Mesothelial cell of epicardium (in vitro differentiated cells): ENCODE data around the gene CYP11A1. TPM values are rescaled to one million over a fixed set of nuclear protein-coding genes. Genes with fewer than 3 reads are reported as not detected.

Source experiments
- DNase-seq, 2 experiments: peaks; one replicate each; pipeline ENCODE4 v3.0.0; 2021; ENCODE audit warnings: low spot score in 2 of 2; ENCODE audit not compliant: unreplicated experiment in 2 of 2
- H3K27ac Mint-ChIP-seq: 2 replicates; pipeline ENCODE4 v1.8.0; 2021; ENCODE audit warnings: mixed read lengths
- H3K27me3 Mint-ChIP-seq: 2 replicates; pipeline ENCODE4 v1.8.0; 2021; ENCODE audit warnings: low read depth, mixed read lengths
- H3K36me3 Mint-ChIP-seq: 2 replicates; pipeline ENCODE4 v1.8.0; 2021; ENCODE audit warnings: mixed read lengths
- H3K4me1 Mint-ChIP-seq: 2 replicates; pipeline ENCODE4 v1.8.0; 2021; ENCODE audit warnings: mixed read lengths
- H3K4me3 Mint-ChIP-seq: 2 replicates; pipeline ENCODE4 v1.8.0; 2021; ENCODE audit warnings: mild to moderate bottlenecking, moderate library complexity, mixed read lengths
- H3K9me3 Mint-ChIP-seq: 2 replicates; pipeline ENCODE4 v1.8.0; 2021; ENCODE audit warnings: mixed read lengths
- total RNA-seq: library from RNA; stranded (reverse); gene quantifications from 3 replicates; pipeline ENCODE4 v1.2.1, GENCODE V29; 2021
- TF ChIP-seq, protein P1 (sequence below): fragments of 200-600 bp; sonication (generic); IDR thresholded peaks from one replicate; pipeline ENCODE4 v1.5.0; 2021; ENCODE audit warnings: antibody characterized with exemption; ENCODE audit not compliant: unreplicated experiment

The CYP11A1 gene
- total RNA-seq, 1 donor from 2014 or later = 7.0 TPM

- DNase-seq = no peak
- H3K4me3 Mint-ChIP-seq = no peak overlapping the region
- H3K4me1 Mint-ChIP-seq = peaks cover 35% of the 10 kb centered on the region
- no peaks in the 10 kb centered on the region for H3K9me3 Mint-ChIP-seq
- H3K27ac Mint-ChIP-seq = no peak overlapping the region
- no peaks in the 10 kb centered on the region for H3K27me3 Mint-ChIP-seq
- no peaks in the 10 kb centered on the region for H3K36me3 Mint-ChIP-seq
- TF ChIP-seq, protein P1, sequence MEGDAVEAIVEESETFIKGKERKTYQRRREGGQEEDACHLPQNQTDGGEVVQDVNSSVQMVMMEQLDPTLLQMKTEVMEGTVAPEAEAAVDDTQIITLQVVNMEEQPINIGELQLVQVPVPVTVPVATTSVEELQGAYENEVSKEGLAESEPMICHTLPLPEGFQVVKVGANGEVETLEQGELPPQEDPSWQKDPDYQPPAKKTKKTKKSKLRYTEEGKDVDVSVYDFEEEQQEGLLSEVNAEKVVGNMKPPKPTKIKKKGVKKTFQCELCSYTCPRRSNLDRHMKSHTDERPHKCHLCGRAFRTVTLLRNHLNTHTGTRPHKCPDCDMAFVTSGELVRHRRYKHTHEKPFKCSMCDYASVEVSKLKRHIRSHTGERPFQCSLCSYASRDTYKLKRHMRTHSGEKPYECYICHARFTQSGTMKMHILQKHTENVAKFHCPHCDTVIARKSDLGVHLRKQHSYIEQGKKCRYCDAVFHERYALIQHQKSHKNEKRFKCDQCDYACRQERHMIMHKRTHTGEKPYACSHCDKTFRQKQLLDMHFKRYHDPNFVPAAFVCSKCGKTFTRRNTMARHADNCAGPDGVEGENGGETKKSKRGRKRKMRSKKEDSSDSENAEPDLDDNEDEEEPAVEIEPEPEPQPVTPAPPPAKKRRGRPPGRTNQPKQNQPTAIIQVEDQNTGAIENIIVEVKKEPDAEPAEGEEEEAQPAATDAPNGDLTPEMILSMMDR = no peak
Measured at GRCh38 chr15:74384881-74385643, 17.6 kb upstream of the CYP11A1 start.

GRCh38 chr15:74384566-74384880, 17.1 kb upstream of the CYP11A1 start:
- TF ChIP-seq, protein P1 = no peak
- H3K9me3 Mint-ChIP-seq = no peaks in the 10 kb centered on the region
- H3K27me3 Mint-ChIP-seq = no peaks in the 10 kb centered on the region
- no peak for DNase-seq
- no peak overlapping the region for H3K27ac Mint-ChIP-seq
- peaks cover 35% of the 10 kb centered on the region for H3K4me1 Mint-ChIP-seq
- no peak overlapping the region for H3K4me3 Mint-ChIP-seq
- no peaks in the 10 kb centered on the region for H3K36me3 Mint-ChIP-seq

GRCh38 chr15:74383695-74384565, 16.5 kb upstream of the CYP11A1 start:
- Mint-ChIP-seq H3K4me1 (peaks cover 33% of the 10 kb centered on the region), H3K36me3 (no peaks in the 10 kb centered on the region), H3K27ac (peak overlapping the region; percentile 35), H3K9me3 (no peaks in the 10 kb centered on the region), H3K27me3 (no peaks in the 10 kb centered on the region), H3K4me3 (no peak overlapping the region)
- TF ChIP-seq, protein P1 = no peak
- no peak for DNase-seq

GRCh38 chr15:74383286-74383685, 15.8 kb upstream of the CYP11A1 start:
- no peaks in the 10 kb centered on the region for H3K9me3 Mint-ChIP-seq
- H3K27ac Mint-ChIP-seq = peak overlapping the region; percentile 35
- no peaks in the 10 kb centered on the region for H3K36me3 Mint-ChIP-seq
- H3K4me3 Mint-ChIP-seq = no peak overlapping the region
- TF ChIP-seq, protein P1 = no peak
- H3K27me3 Mint-ChIP-seq = no peaks in the 10 kb centered on the region
- peaks cover 36% of the 10 kb centered on the region for H3K4me1 Mint-ChIP-seq
- no peak for DNase-seq

GRCh38 chr15:74382004-74382816, 14.8 kb upstream of the CYP11A1 start:
- Mint-ChIP-seq H3K4me3 (no peak overlapping the region), H3K27me3 (no peaks in the 10 kb centered on the region), H3K9me3 (no peaks in the 10 kb centered on the region), H3K4me1 (peaks cover 31% of the 10 kb centered on the region), H3K36me3 (no peaks in the 10 kb centered on the region), H3K27ac (no peak overlapping the region)
- TF ChIP-seq, protein P1 = peak; percentile 95
- DNase-seq = peak; percentile 80 to 92
